Endodermal cell (in vitro differentiated cells): Measurements from ENCODE around the gene CCDC122. TPM values are rescaled to one million over a fixed set of nuclear protein-coding genes. Genes with fewer than 3 reads are reported as not detected.
A peak's percentile ranks its signal among the peaks of the same experiment; 100 is the strongest.

Experiments
- DNase-seq: peaks from one replicate; pipeline ENCODE4 v3.0.0-alpha.2; 2017
- H3K27ac ChIP-seq: 2 replicates; pipeline ENCODE4 v1.5.1; 2013; ENCODE audit warnings: mild to moderate bottlenecking, low read depth, low read length, moderate library complexity
- H3K27me3 ChIP-seq: 2 replicates; pipeline ENCODE4 v1.6.1; 2013; ENCODE audit warnings: mild to moderate bottlenecking, low read length, moderate library complexity; ENCODE audit not compliant: insufficient read depth, control insufficient read depth, poor library complexity, severe bottlenecking
- H3K36me3 ChIP-seq: 2 replicates; pipeline ENCODE4 v1.7.0; 2013; ENCODE audit warnings: mild to moderate bottlenecking, low read length, moderate library complexity; ENCODE audit not compliant: control insufficient read depth, insufficient read depth
- H3K4me1 ChIP-seq: one replicate; pipeline ENCODE4 v1.7.0; 2013; ENCODE audit warnings: low read length; ENCODE audit not compliant: control insufficient read depth, insufficient read depth
- H3K4me3 ChIP-seq: 2 replicates; pipeline ENCODE4 v1.5.1; 2013; ENCODE audit warnings: mild to moderate bottlenecking, low read length, moderate library complexity
- H3K9ac ChIP-seq: 2 replicates; pipeline ENCODE4 v1.6.1; 2013; ENCODE audit warnings: mild to moderate bottlenecking, low read length, moderate library complexity; ENCODE audit not compliant: poor library complexity, severe bottlenecking; ENCODE audit errors: extremely low read depth
- H3K9me3 ChIP-seq: 2 replicates; pipeline ENCODE4 v1.6.1; 2013; ENCODE audit warnings: mild to moderate bottlenecking, low read length, moderate library complexity; ENCODE audit not compliant: control insufficient read depth
- H3K27ac Mint-ChIP-seq: 2 replicates; pipeline ENCODE4 v1.8.0; 2020; ENCODE audit warnings: mixed read lengths
- H3K27me3 Mint-ChIP-seq: 2 replicates; pipeline ENCODE4 v1.8.0; 2021; ENCODE audit warnings: mild to moderate bottlenecking, mixed read lengths; ENCODE audit not compliant: insufficient read depth
- H3K36me3 Mint-ChIP-seq: 2 replicates; pipeline ENCODE4 v1.8.0; 2020; ENCODE audit warnings: low read depth, mixed read lengths
- H3K4me1 Mint-ChIP-seq: 2 replicates; pipeline ENCODE4 v1.8.0; 2020; ENCODE audit warnings: mixed read lengths
- H3K4me3 Mint-ChIP-seq: 2 replicates; pipeline ENCODE4 v1.8.0; 2020; ENCODE audit warnings: mild to moderate bottlenecking, moderate library complexity, mixed read lengths
- H3K9me3 Mint-ChIP-seq: 2 replicates; pipeline ENCODE4 v1.8.0; 2020; ENCODE audit warnings: mild to moderate bottlenecking, mixed read lengths
- CTCF ChIP-seq: fragments of 200-600 bp; sonication (generic); conservative IDR thresholded peaks from 2 replicates; pipeline ENCODE4 v1.5.0; 2021; ENCODE audit warnings: antibody characterized with exemption, mild to moderate bottlenecking
- WGBS, 2 experiments: methylation state at CpG; one replicate each; pipeline versions ENCODE4 v1.1.5 to v1.1.7; 2013; ENCODE audit warnings: missing lambda C conversion rate in 2 of 2, mixed read lengths in 1 of 2; ENCODE audit not compliant: insufficient coverage in 1 of 2, insufficient read length in 1 of 2; 5-methylcytosine and 5-hydroxymethylcytosine counted together
- total RNA-seq, 2 donors: library from RNA; stranded (reverse); fragmentation: NEBNext Ultra II Directional in 1 of 2; extraction: Animal tissue kit (Norgen Biotek cat#: 25700) in 1 of 2; gene quantifications; 2 replicates in 1 of 2; 3 replicates in 1 of 2; pipeline ENCODE4 v1.2.1, GENCODE V29; 2021

CCDC122 gene
- total RNA-seq, 2 donors from 2014 or later: 10.2 to 11.5 TPM

- TF ChIP-seq CTCF: no peak
- Mint-ChIP-seq H3K27ac (no peak overlapping the region), H3K4me1 (peaks cover 18% of the 10 kb centered on the region), H3K27me3 (no peaks in the 10 kb centered on the region), H3K36me3 (no peaks in the 10 kb centered on the region), H3K4me3 (no peak overlapping the region), H3K9me3 (peaks cover 3% of the 10 kb centered on the region)
- Histone ChIP-seq H3K36me3 (no peaks in the 10 kb centered on the region), H3K9me3 (peaks cover 5% of the 10 kb centered on the region), H3K9ac (no peak overlapping the region), H3K4me1 (no peaks in the 10 kb centered on the region), H3K27me3 (no peaks in the 10 kb centered on the region), H3K4me3 (no peak overlapping the region), H3K27ac (no peak overlapping the region)
- 76 to 86% methylated on average over 4 to 6 of the region's 6 CpGs for WGBS, 2 experiments
- DNase-seq: peak; percentile 48
Measured at GRCh38 chr13:43805681-43806128, 73.8 kb downstream of the CCDC122 start.

GRCh38 chr13:43805071-43805468 lies 74.5 kb downstream of the CCDC122 start:
- no peak overlapping the region for H3K27ac ChIP-seq
- 64 to 79% methylated on average over 3 of the region's 3 CpGs for WGBS, 2 experiments
- no peaks in the 10 kb centered on the region for H3K27me3 Mint-ChIP-seq

GRCh38 chr13:43804461-43805070 lies 75.0 kb downstream of the CCDC122 start:
- Histone ChIP-seq H3K27me3 (no peaks in the 10 kb centered on the region), H3K27ac (no peak overlapping the region), H3K9ac (no peak overlapping the region), H3K9me3 (no peaks in the 10 kb centered on the region), H3K4me3 (no peak overlapping the region), H3K4me1 (no peaks in the 10 kb centered on the region), H3K36me3 (no peaks in the 10 kb centered on the region)
- no peak for DNase-seq
- no peaks in the 10 kb centered on the region for H3K9me3 Mint-ChIP-seq
- no peaks in the 10 kb centered on the region for H3K36me3 Mint-ChIP-seq
- H3K27me3 Mint-ChIP-seq: no peaks in the 10 kb centered on the region
- peak; percentile 85 for TF ChIP-seq CTCF
- H3K27ac Mint-ChIP-seq: no peak overlapping the region
- 38 to 58% methylated on average over 1 to 4 of the region's 5 CpGs for WGBS, 2 experiments
- H3K4me3 Mint-ChIP-seq: no peak overlapping the region
- H3K4me1 Mint-ChIP-seq: peaks cover 15% of the 10 kb centered on the region

More at GRCh38 chr13:43805071-43805468, 74.5 kb downstream of the CCDC122 start:
- Histone ChIP-seq H3K9me3 (peaks cover under 1% of the 10 kb centered on the region), H3K27me3 (no peaks in the 10 kb centered on the region), H3K9ac (no peak overlapping the region), H3K4me3 (no peak overlapping the region), H3K4me1 (no peaks in the 10 kb centered on the region), H3K36me3 (no peaks in the 10 kb centered on the region)
- TF ChIP-seq CTCF: no peak
- peaks cover 16% of the 10 kb centered on the region for H3K4me1 Mint-ChIP-seq
- no peaks in the 10 kb centered on the region for H3K36me3 Mint-ChIP-seq
- peak; percentile 52 for DNase-seq
- H3K4me3 Mint-ChIP-seq: no peak overlapping the region
- no peak overlapping the region for H3K27ac Mint-ChIP-seq
- peaks cover 1% of the 10 kb centered on the region for H3K9me3 Mint-ChIP-seq
